ENCODE data around the gene DDAH1. TPM values are rescaled to one million over a fixed set of nuclear protein-coding genes. Genes with fewer than 3 reads are reported as not detected.

DDAH1 gene
- total RNA-seq, 1 donor, result 89.0 TPM

DNA sequence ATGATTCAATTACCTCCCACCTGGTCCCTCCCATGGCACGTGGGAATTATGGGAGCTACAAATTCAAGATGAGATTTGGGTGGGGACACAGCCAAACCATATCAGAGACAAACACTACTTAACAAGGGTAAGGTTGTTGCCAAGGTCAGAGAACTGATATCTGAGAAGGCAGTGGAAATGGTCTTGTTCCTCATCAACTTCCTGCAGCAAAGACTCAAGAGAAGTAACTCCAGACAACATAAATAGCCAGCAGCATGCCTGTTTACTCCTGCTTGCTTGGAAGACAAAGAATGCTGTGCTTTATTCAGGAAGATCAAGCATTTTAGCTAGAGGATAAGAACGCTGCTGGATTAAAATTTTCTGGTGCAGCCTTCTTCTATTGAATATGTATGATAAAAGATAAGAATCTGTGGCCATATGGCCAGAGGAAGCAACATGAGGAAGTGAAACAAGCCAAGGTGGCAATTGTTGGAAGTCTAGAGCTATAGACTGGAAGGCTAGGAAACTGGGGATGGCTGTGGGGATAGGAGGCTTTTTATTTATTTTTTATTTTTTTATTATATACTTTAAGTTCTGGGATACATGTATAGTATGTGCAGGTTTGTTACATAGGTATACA, 36.4 kb downstream of the DDAH1 start:
- Histone ChIP-seq H3K36me3 (ENCODE audit: insufficient read depth, low read length) (peaks cover 26% of the 10 kb centered on the region), H3K4me1 (ENCODE audit: insufficient read depth, low read length) (no peaks in the 10 kb centered on the region), H3K79me2 (ENCODE audit: insufficient read depth, low read length) (peaks cover 75% of the 10 kb centered on the region), H2AFZ (ENCODE audit: low read length) (no peak overlapping the region), H3K4me3 (ENCODE audit: insufficient read depth, low read length) (no peak overlapping the region), H3K9me3 (ENCODE audit: low read depth, low read length) (no peaks in the 10 kb centered on the region), H3K27ac (ENCODE audit: low read depth, low read length) (no peak overlapping the region), H4K20me1 (ENCODE audit: insufficient read depth, low read length) (peaks cover 6% of the 10 kb centered on the region), H3K27me3 (ENCODE audit: insufficient read depth, low read length) (no peaks in the 10 kb centered on the region), H3K4me2 (ENCODE audit: insufficient read depth, low read length) (no peak overlapping the region)
- DNase-seq (ENCODE audit: insufficient read length, low spot score, missing footprints), result no peak
- no peak for TF ChIP-seq CTCF (IDR thresholded peaks at IDR 0.05; ENCODE audit: extremely low read depth, low read depth, low read length)

GRCh38 chr1:85427849-85428248, 37.1 kb downstream of the DDAH1 start:
- Histone ChIP-seq H3K27me3 (ENCODE audit: insufficient read depth, low read length) (no peaks in the 10 kb centered on the region), H3K79me2 (ENCODE audit: insufficient read depth, low read length) (peaks cover 75% of the 10 kb centered on the region), H3K4me2 (ENCODE audit: insufficient read depth, low read length) (no peak overlapping the region), H3K27ac (ENCODE audit: low read depth, low read length) (no peak overlapping the region), H2AFZ (ENCODE audit: low read length) (no peak overlapping the region), H3K4me1 (ENCODE audit: insufficient read depth, low read length) (no peaks in the 10 kb centered on the region), H3K36me3 (ENCODE audit: insufficient read depth, low read length) (peaks cover 26% of the 10 kb centered on the region), H3K4me3 (ENCODE audit: insufficient read depth, low read length) (no peak overlapping the region), H4K20me1 (ENCODE audit: insufficient read depth, low read length) (peaks cover 6% of the 10 kb centered on the region), H3K9me3 (ENCODE audit: low read depth, low read length) (no peaks in the 10 kb centered on the region)
- DNase-seq (ENCODE audit: insufficient read length, low spot score, missing footprints), result no peak
- no peak for TF ChIP-seq CTCF (IDR thresholded peaks at IDR 0.05; ENCODE audit: extremely low read depth, low read depth, low read length)

GRCh38 chr1:85427331-85427730, 37.6 kb downstream of the DDAH1 start:
- Histone ChIP-seq H3K27ac (ENCODE audit: low read depth, low read length) (no peak overlapping the region), H3K4me2 (ENCODE audit: insufficient read depth, low read length) (no peak overlapping the region), H3K4me3 (ENCODE audit: insufficient read depth, low read length) (no peak overlapping the region), H4K20me1 (ENCODE audit: insufficient read depth, low read length) (peaks cover 6% of the 10 kb centered on the region), H3K27me3 (ENCODE audit: insufficient read depth, low read length) (no peaks in the 10 kb centered on the region), H3K9me3 (ENCODE audit: low read depth, low read length) (no peaks in the 10 kb centered on the region), H3K36me3 (ENCODE audit: insufficient read depth, low read length) (peaks cover 25% of the 10 kb centered on the region), H2AFZ (ENCODE audit: low read length) (no peak overlapping the region), H3K79me2 (ENCODE audit: insufficient read depth, low read length) (peaks cover 75% of the 10 kb centered on the region), H3K4me1 (ENCODE audit: insufficient read depth, low read length) (no peaks in the 10 kb centered on the region)
- no peak for DNase-seq (ENCODE audit: insufficient read length, low spot score, missing footprints)
- TF ChIP-seq CTCF (IDR thresholded peaks at IDR 0.05; ENCODE audit: extremely low read depth, low read depth, low read length), result no peak

DNA sequence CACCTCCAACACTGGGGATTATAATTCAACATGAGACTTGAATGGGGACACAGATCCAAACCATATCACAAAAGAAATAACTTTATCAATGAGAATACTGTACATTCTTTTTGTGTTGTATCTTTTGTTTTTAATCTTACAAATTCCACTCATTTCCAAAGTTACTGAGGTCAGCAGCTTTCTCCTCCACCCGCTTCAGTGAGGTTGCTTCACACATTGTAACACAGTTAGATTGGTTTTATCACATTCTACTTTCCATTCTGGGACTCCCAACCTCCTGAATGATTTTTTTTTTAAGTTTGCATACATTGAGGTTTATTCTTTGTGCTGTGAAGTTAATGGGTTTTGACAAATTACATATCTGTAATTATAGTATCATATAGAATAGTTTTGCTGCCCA, 43.8 kb downstream of the DDAH1 start:
- DNase-seq (ENCODE audit: insufficient read length, low spot score, missing footprints), result no peak

More for the DNA sequence above, 43.8 kb downstream of the DDAH1 start:
- no peak overlapping the region for H3K4me2 ChIP-seq (ENCODE audit: insufficient read depth, low read length)
- H3K27me3 ChIP-seq (ENCODE audit: insufficient read depth, low read length), result no peaks in the 10 kb centered on the region
- peaks cover 88% of the 10 kb centered on the region for H3K79me2 ChIP-seq (ENCODE audit: insufficient read depth, low read length)
- H3K4me1 ChIP-seq (ENCODE audit: insufficient read depth, low read length), result no peaks in the 10 kb centered on the region
- peaks cover 8% of the 10 kb centered on the region for H4K20me1 ChIP-seq (ENCODE audit: insufficient read depth, low read length)
- H3K9me3 ChIP-seq (ENCODE audit: low read depth, low read length), result no peaks in the 10 kb centered on the region
- H3K4me3 ChIP-seq (ENCODE audit: insufficient read depth, low read length), result no peak overlapping the region
- H3K27ac ChIP-seq (ENCODE audit: low read depth, low read length), result no peak overlapping the region
- H3K36me3 ChIP-seq (ENCODE audit: insufficient read depth, low read length), result peaks cover 24% of the 10 kb centered on the region
- TF ChIP-seq CTCF (IDR thresholded peaks at IDR 0.05; ENCODE audit: extremely low read depth, low read depth, low read length), result no peak
- H2AFZ ChIP-seq (ENCODE audit: low read length), result no peak overlapping the region

Data from osteoblast (primary cell).